HUES64 (cell line): Measurements from ENCODE around the gene GPM6B.

ENCODE experiments used
- H3K27ac ChIP-seq: 2 replicates; pipeline ENCODE4 v1.7.0; 2013; ENCODE audit warnings: low read depth, low read length, inconsistent platforms
- H3K27me3 ChIP-seq: 2 replicates; pipeline ENCODE4 v1.6.1; 2013; ENCODE audit warnings: mild to moderate bottlenecking, low read length; ENCODE audit not compliant: insufficient read depth
- H3K36me3 ChIP-seq: 2 replicates; pipeline ENCODE4 v1.6.1; 2013; ENCODE audit warnings: mild to moderate bottlenecking, low read length; ENCODE audit not compliant: insufficient read depth
- H3K4me1 ChIP-seq: 2 replicates; pipeline ENCODE4 v1.6.1; 2013; ENCODE audit warnings: mild to moderate bottlenecking, low read length, moderate library complexity; ENCODE audit not compliant: insufficient read depth
- H3K4me3 ChIP-seq: 2 replicates; pipeline ENCODE4 v1.5.1; 2013; ENCODE audit warnings: mild to moderate bottlenecking, low read length, moderate library complexity
- H3K9ac ChIP-seq: 2 replicates; pipeline ENCODE4 v1.6.1; 2013; ENCODE audit warnings: mild to moderate bottlenecking, low read depth, low read length
- H3K9me3 ChIP-seq: 2 replicates; pipeline ENCODE4 v1.6.1; 2013; ENCODE audit warnings: low read depth, low read length; ENCODE audit not compliant: insufficient read depth
- WGBS: fragments of 150-250, 120-280 bp; methylation state at CpG from one replicate; pipeline ENCODE4 v1.1.7; 2013; ENCODE audit warnings: missing lambda C conversion rate; 5-methylcytosine and 5-hydroxymethylcytosine counted together

The GPM6B gene

GRCh38 chrX:13821738-13822137 lies 4.8 kb upstream of the GPM6B start:
- Histone ChIP-seq H3K9me3 (no peaks in the 10 kb centered on the region), H3K27ac (no peak overlapping the region), H3K36me3 (no peaks in the 10 kb centered on the region; the same call in 1 of the 2 replicates), H3K4me1 (peaks cover 7% of the 10 kb centered on the region; the same call in 1 of the 2 replicates), H3K9ac (no peak overlapping the region), H3K4me3 (no peak overlapping the region), H3K27me3 (no peaks in the 10 kb centered on the region)
- WGBS, result 94% methylated on average over 6 of the region's 6 CpGs

- WGBS, result 81% methylated on average over 4 of the region's 6 CpGs
- H3K27me3 ChIP-seq, result no peaks in the 10 kb centered on the region
- H3K9ac ChIP-seq, result no peak overlapping the region
- no peaks in the 10 kb centered on the region for H3K36me3 ChIP-seq
- peaks cover 32% of the 10 kb centered on the region for H3K4me1 ChIP-seq
- H3K4me3 ChIP-seq, result peak overlapping the region; percentile 41; the same call in 1 of the 2 replicates
- no peak overlapping the region for H3K27ac ChIP-seq
- H3K9me3 ChIP-seq, result no peaks in the 10 kb centered on the region
Observed at GRCh38 chrX:13816176-13816575, 717 bp downstream of the GPM6B start.

GRCh38 chrX:13815664-13816063 lies 1.2 kb downstream of the GPM6B start:
- Histone ChIP-seq H3K4me1 (peaks cover 32% of the 10 kb centered on the region), H3K4me3 (no peak overlapping the region), H3K27me3 (no peaks in the 10 kb centered on the region), H3K9me3 (no peaks in the 10 kb centered on the region), H3K27ac (no peak overlapping the region), H3K9ac (no peak overlapping the region), H3K36me3 (no peaks in the 10 kb centered on the region)
- WGBS, result 94% methylated on average over 6 of the region's 7 CpGs

GRCh38 chrX:13808865-13809264 lies 8.0 kb downstream of the GPM6B start:
- Histone ChIP-seq H3K4me1 (peaks cover 8% of the 10 kb centered on the region), H3K27me3 (no peaks in the 10 kb centered on the region), H3K4me3 (no peak overlapping the region), H3K27ac (no peak overlapping the region), H3K9ac (no peak overlapping the region), H3K36me3 (no peaks in the 10 kb centered on the region), H3K9me3 (no peaks in the 10 kb centered on the region)

GRCh38 chrX:13808293-13808692 lies 8.6 kb downstream of the GPM6B start:
- H3K9me3 ChIP-seq, result no peaks in the 10 kb centered on the region
- no peaks in the 10 kb centered on the region for H3K27me3 ChIP-seq
- no peak overlapping the region for H3K27ac ChIP-seq
- no peaks in the 10 kb centered on the region for H3K36me3 ChIP-seq
- no peak overlapping the region for H3K4me3 ChIP-seq
- H3K4me1 ChIP-seq, result peaks cover 8% of the 10 kb centered on the region
- no peak overlapping the region for H3K9ac ChIP-seq
- 100% methylated on average over 4 of the region's 4 CpGs for WGBS

GRCh38 chrX:13805241-13805640 lies 11.7 kb downstream of the GPM6B start:
- Histone ChIP-seq H3K36me3 (no peaks in the 10 kb centered on the region), H3K9me3 (no peaks in the 10 kb centered on the region), H3K27ac (no peak overlapping the region), H3K4me1 (peaks cover 16% of the 10 kb centered on the region), H3K4me3 (no peak overlapping the region), H3K9ac (no peak overlapping the region), H3K27me3 (no peaks in the 10 kb centered on the region)
- 90% methylated on average over 2 of the region's 2 CpGs for WGBS

- Histone ChIP-seq H3K27ac (peak overlapping the region; percentile 41; the same call in 1 of the 2 replicates), H3K9ac (no peak overlapping the region), H3K4me3 (no peak overlapping the region), H3K27me3 (no peaks in the 10 kb centered on the region), H3K36me3 (no peaks in the 10 kb centered on the region), H3K4me1 (peaks cover 16% of the 10 kb centered on the region), H3K9me3 (no peaks in the 10 kb centered on the region)
- WGBS, result 9% methylated on average over 5 of the region's 6 CpGs
Observed at GRCh38 chrX:13803116-13803515, 13.8 kb downstream of the GPM6B start.

- Histone ChIP-seq H3K4me3 (no peak overlapping the region), H3K9me3 (no peaks in the 10 kb centered on the region), H3K36me3 (no peaks in the 10 kb centered on the region), H3K9ac (no peak overlapping the region), H3K27ac (no peak overlapping the region), H3K4me1 (peaks cover 7% of the 10 kb centered on the region), H3K27me3 (no peaks in the 10 kb centered on the region)
- WGBS, result 95% methylated on average over 3 of the region's 4 CpGs
Observed at GRCh38 chrX:13798184-13798583, 18.7 kb downstream of the GPM6B start.

- H3K9ac ChIP-seq, result no peak overlapping the region
- H3K27me3 ChIP-seq, result no peaks in the 10 kb centered on the region
- peaks cover under 1% of the 10 kb centered on the region; the same call in 1 of the 2 replicates for H3K4me1 ChIP-seq
- no peak overlapping the region for H3K27ac ChIP-seq
- no peak overlapping the region for H3K4me3 ChIP-seq
- WGBS, result 94% methylated on average over 3 of the region's 4 CpGs
- no peaks in the 10 kb centered on the region for H3K36me3 ChIP-seq
- H3K9me3 ChIP-seq, result no peaks in the 10 kb centered on the region
Observed at GRCh38 chrX:13797512-13797911, 19.4 kb downstream of the GPM6B start.

- Histone ChIP-seq H3K36me3 (no peaks in the 10 kb centered on the region), H3K9ac (no peak overlapping the region), H3K27ac (no peak overlapping the region), H3K27me3 (no peaks in the 10 kb centered on the region), H3K4me3 (no peak overlapping the region), H3K9me3 (no peaks in the 10 kb centered on the region), H3K4me1 (0 out of 2 replicates have a peak, but pooled peaks cover 2% of the 10 kb centered on the region)
- WGBS, result 97% methylated on average over 8 of the region's 10 CpGs
Observed at GRCh38 chrX:13794417-13794816, 22.5 kb downstream of the GPM6B start.

- no peaks in the 10 kb centered on the region for H3K36me3 ChIP-seq
- no peak overlapping the region for H3K27ac ChIP-seq
- H3K4me1 ChIP-seq, result 0 out of 2 replicates have a peak, but pooled peaks cover 2% of the 10 kb centered on the region
- no peaks in the 10 kb centered on the region for H3K27me3 ChIP-seq
- 100% methylated on average over 1 of the region's 2 CpGs for WGBS
- H3K9ac ChIP-seq, result no peak overlapping the region
- no peak overlapping the region for H3K4me3 ChIP-seq
- no peaks in the 10 kb centered on the region for H3K9me3 ChIP-seq
Observed at GRCh38 chrX:13793897-13794296, 23.0 kb downstream of the GPM6B start.

GRCh38 chrX:13791559-13791958 lies 25.3 kb downstream of the GPM6B start:
- Histone ChIP-seq H3K9ac (no peak overlapping the region), H3K27ac (no peak overlapping the region), H3K36me3 (no peaks in the 10 kb centered on the region), H3K4me1 (0 out of 2 replicates have a peak, but pooled peaks cover 2% of the 10 kb centered on the region), H3K27me3 (no peaks in the 10 kb centered on the region), H3K4me3 (no peak overlapping the region), H3K9me3 (no peaks in the 10 kb centered on the region)
- WGBS, result 79% methylated on average over 2 of the region's 2 CpGs
